Neural cell (in vitro differentiated cells): Measurements from ENCODE around the gene HPSE2. TPM values are rescaled to one million over a fixed set of nuclear protein-coding genes. Genes with fewer than 3 reads are reported as not detected.

ENCODE experiments used
- H2AFZ ChIP-seq: fragments of 200-600, 300-800 bp; sonication (generic), shearing (Covaris generic); 2 replicates; pipeline ENCODE4 v1.6.0; 2014; ENCODE audit warnings: low read depth, mild to moderate bottlenecking, antibody characterized with exemption, low read length, moderate library complexity
- H3F3A ChIP-seq: fragments of 200-600 bp; shearing (Covaris generic); 2 replicates; pipeline ENCODE4 v1.6.1; 2016; ENCODE audit warnings: mild to moderate bottlenecking, moderate library complexity, mixed read lengths, antibody characterized with exemption, low read length; ENCODE audit not compliant: insufficient read depth, poor library complexity, severe bottlenecking
- H3K27ac ChIP-seq: fragments of 200-600, 300-800 bp; sonication (generic), shearing (Covaris generic); 2 replicates; pipeline ENCODE4 v1.5.1; 2014; ENCODE audit warnings: mild to moderate bottlenecking, low read length, moderate library complexity
- H3K27me3 ChIP-seq: fragments of 300-800, 200-600 bp; sonication (generic), shearing (Covaris generic); 2 replicates; pipeline ENCODE4 v1.6.0; 2014; ENCODE audit warnings: mild to moderate bottlenecking, low read depth, low read length, moderate library complexity; ENCODE audit not compliant: insufficient read depth
- H3K36me3 ChIP-seq: fragments of 300-800, 200-600 bp; sonication (generic), shearing (Covaris generic); 2 replicates; pipeline ENCODE4 v1.5.1; 2014; ENCODE audit warnings: mild to moderate bottlenecking, antibody characterized with exemption, low read length, moderate library complexity; ENCODE audit not compliant: insufficient read depth
- H3K4me2 ChIP-seq: fragments of 300-800, 200-600 bp; sonication (generic), shearing (Covaris generic); 2 replicates; pipeline ENCODE4 v1.6.0; 2014; ENCODE audit warnings: mild to moderate bottlenecking, low read length
- H3K4me3 ChIP-seq: fragments of 300-800, 200-600 bp; sonication (generic), shearing (Covaris generic); 2 replicates; pipeline ENCODE4 v1.5.1; 2014; ENCODE audit warnings: mild to moderate bottlenecking, low read length, moderate library complexity
- H3K79me2 ChIP-seq: fragments of 200-600 bp; shearing (Covaris generic); replicated peaks from 2 replicates; pipeline ENCODE4 v1.6.0; 2014; ENCODE audit warnings: mild to moderate bottlenecking, low read length, moderate library complexity; ENCODE audit not compliant: insufficient read depth
- H3K9ac ChIP-seq: fragments of 300-800, 200-600 bp; sonication (generic), shearing (Covaris generic); 2 replicates; pipeline ENCODE4 v1.6.1; 2016; ENCODE audit warnings: mild to moderate bottlenecking, low read length, mixed read lengths
- H3K9me2 ChIP-seq: fragments of 200-600 bp; shearing (Covaris generic); 2 replicates; pipeline ENCODE4 v1.6.1; 2016; ENCODE audit warnings: mild to moderate bottlenecking, low read length, mixed read lengths; ENCODE audit not compliant: insufficient read depth
- H3K9me3 ChIP-seq: fragments of 200-600, 300-800 bp; sonication (generic), shearing (Covaris generic); 2 replicates; pipeline ENCODE4 v1.6.1; 2016; ENCODE audit warnings: mild to moderate bottlenecking, mixed run types, low read length, moderate library complexity, mixed read lengths
- H4K20me1 ChIP-seq: fragments of 200-600 bp; shearing (Covaris generic); 2 replicates; pipeline ENCODE4 v1.6.1; 2016; ENCODE audit warnings: mild to moderate bottlenecking, mixed run types; ENCODE audit not compliant: insufficient read depth
- CTCF ChIP-seq: fragments of 450-650 bp; IDR thresholded peaks from 2 replicates; pipeline ENCODE4 v1.5.1; 2014; ENCODE audit warnings: antibody characterized with exemption, mild to moderate bottlenecking, moderate library complexity; ENCODE audit not compliant: poor library complexity, severe bottlenecking
- EP300 ChIP-seq: fragments of 450-650 bp; conservative IDR thresholded peaks from 2 replicates; pipeline ENCODE4 v1.6.1; 2014; ENCODE audit warnings: antibody characterized with exemption, mild to moderate bottlenecking, moderate library complexity; ENCODE audit not compliant: poor library complexity, severe bottlenecking
- EZH2 ChIP-seq: fragments of 200-600, 300-800 bp; shearing (Covaris generic), sonication (generic); IDR thresholded peaks from 2 replicates; pipeline ENCODE4 v1.6.1; 2014; ENCODE audit warnings: antibody characterized with exemption, low read length, borderline replicate concordance, mild to moderate bottlenecking; ENCODE audit not compliant: insufficient read depth, poor library complexity, severe bottlenecking
- MXI1 ChIP-seq: fragments of 450-650 bp; conservative IDR thresholded peaks from 2 replicates; pipeline ENCODE4 v1.6.1; 2014; ENCODE audit warnings: antibody characterized with exemption, mild to moderate bottlenecking; ENCODE audit not compliant: poor library complexity, severe bottlenecking
- POLR2AphosphoS5 ChIP-seq: IDR thresholded peaks from 2 replicates; pipeline ENCODE4 v1.6.1; 2012
- RAD21 ChIP-seq: fragments of 450-650 bp; conservative IDR thresholded peaks from 2 replicates; pipeline ENCODE4 v1.6.1; 2014; ENCODE audit warnings: antibody characterized with exemption, mild to moderate bottlenecking, moderate library complexity
- REST ChIP-seq: IDR thresholded peaks from 2 replicates; pipeline ENCODE4 v1.6.1; 2012; ENCODE audit warnings: borderline replicate concordance
- SMC3 ChIP-seq: fragments of 450-650 bp; conservative IDR thresholded peaks from 2 replicates; pipeline ENCODE4 v1.6.1; 2014; ENCODE audit warnings: antibody characterized with exemption, mild to moderate bottlenecking, moderate library complexity; ENCODE audit not compliant: poor library complexity
- TAF1 ChIP-seq: IDR thresholded peaks from 2 replicates; pipeline ENCODE4 v1.6.1; 2012; ENCODE audit warnings: low read depth
- polyA plus RNA-seq: library from polyadenylated mRNA; depleted of rRNA; stranded (reverse); fragments of >200 nt; gene quantifications from 2 replicates; pipeline ENCODE4 v1.2.3, GENCODE V29; 2014

The HPSE2 gene
- polyA plus RNA-seq, 1 donor from 2014 or later, result not detected

- no peaks in the 10 kb centered on the region for H3K27me3 ChIP-seq
- TF ChIP-seq MXI1 (no peak), EZH2 (no peak), TAF1 (no peak), CTCF (no peak), EP300 (no peak), POLR2AphosphoS5 (no peak), SMC3 (no peak)
Measured at GRCh38 chr10:98901441-98902110, 334.1 kb downstream of the HPSE2 start.

GRCh38 chr10:98899018-98899417 is 336.6 kb downstream of the HPSE2 start:
- H3K4me2 ChIP-seq, result no peak overlapping the region
- H3F3A ChIP-seq, result no peaks in the 10 kb centered on the region
- no peak overlapping the region for H2AFZ ChIP-seq
- H3K4me3 ChIP-seq, result no peak overlapping the region
- H3K9me3 ChIP-seq, result no peaks in the 10 kb centered on the region
- no peak overlapping the region for H3K9ac ChIP-seq
- H3K9me2 ChIP-seq, result no peaks in the 10 kb centered on the region
- H3K36me3 ChIP-seq, result no peaks in the 10 kb centered on the region
- no peak overlapping the region for H3K27ac ChIP-seq
- H3K27me3 ChIP-seq, result no peaks in the 10 kb centered on the region
- TF ChIP-seq TAF1 (no peak), MXI1 (no peak), CTCF (no peak), POLR2AphosphoS5 (no peak), EP300 (no peak), SMC3 (no peak), EZH2 (no peak), RAD21 (no peak), REST (no peak)
- no peaks in the 10 kb centered on the region for H3K79me2 ChIP-seq
- H4K20me1 ChIP-seq, result no peaks in the 10 kb centered on the region

More at GRCh38 chr10:98901441-98902110, 334.1 kb downstream of the HPSE2 start:
- Histone ChIP-seq H3K9me2 (no peaks in the 10 kb centered on the region), H3K4me3 (no peak overlapping the region), H3K9ac (no peak overlapping the region), H3K79me2 (no peaks in the 10 kb centered on the region), H4K20me1 (no peaks in the 10 kb centered on the region), H3K36me3 (no peaks in the 10 kb centered on the region), H2AFZ (no peak overlapping the region), H3K9me3 (no peaks in the 10 kb centered on the region), H3K4me2 (no peak overlapping the region), H3K27ac (no peak overlapping the region), H3F3A (no peaks in the 10 kb centered on the region)
